KMS-11 (cell line): ENCODE measurements around the gene MLKL.

Experiments used
- H2AFZ ChIP-seq: fragments of 200-600 bp; sonication (generic); 2 replicates; pipeline ENCODE4 v1.6.1; 2016; ENCODE audit warnings: antibody characterized with exemption, mixed run types, low read depth
- H3K27ac ChIP-seq: fragments of 200-600 bp; sonication (generic); 2 replicates; pipeline ENCODE4 v1.6.1; 2016; ENCODE audit warnings: mild to moderate bottlenecking, mixed run types
- H3K27me3 ChIP-seq: fragments of 200-600 bp; sonication (generic); 2 replicates; pipeline ENCODE4 v1.6.1; 2017; ENCODE audit warnings: mild to moderate bottlenecking, low read depth, mixed run types, moderate library complexity; ENCODE audit not compliant: insufficient read depth
- H3K36me3 ChIP-seq: fragments of 200-600 bp; sonication (generic); 2 replicates; pipeline ENCODE4 v1.6.1; 2017; ENCODE audit warnings: mild to moderate bottlenecking, mixed run types; ENCODE audit not compliant: insufficient read depth
- H3K4me1 ChIP-seq: fragments of 200-600 bp; sonication (generic); 2 replicates; pipeline ENCODE4 v1.6.1; 2016; ENCODE audit warnings: mild to moderate bottlenecking, low read depth, mixed run types; ENCODE audit not compliant: poor library complexity, severe bottlenecking
- H3K4me2 ChIP-seq: fragments of 200-600 bp; sonication (generic); 2 replicates; pipeline ENCODE4 v1.7.0; 2016; ENCODE audit warnings: mild to moderate bottlenecking, mixed run types
- H3K4me3 ChIP-seq: fragments of 200-600 bp; sonication (generic); IDR thresholded peaks from 2 replicates; pipeline ENCODE4 v1.6.1; 2017; ENCODE audit warnings: low read depth, low read length, mixed read lengths; ENCODE audit not compliant: insufficient read depth
- H3K79me2 ChIP-seq: fragments of 200-600 bp; sonication (generic); 2 replicates; pipeline ENCODE4 v1.6.1; 2016; ENCODE audit warnings: low read depth, mixed run types; ENCODE audit not compliant: insufficient read depth
- H3K9ac ChIP-seq: fragments of 200-600 bp; sonication (generic); 2 replicates; pipeline ENCODE4 v1.6.1; 2016; ENCODE audit warnings: mild to moderate bottlenecking, mixed run types
- H4K20me1 ChIP-seq: fragments of 200-600 bp; sonication (generic); 2 replicates; pipeline ENCODE4 v1.6.1; 2016; ENCODE audit warnings: mild to moderate bottlenecking, mixed run types; ENCODE audit not compliant: insufficient read depth
- CTCF ChIP-seq: fragments of 200-600 bp; sonication (generic); conservative IDR thresholded peaks from 2 replicates; pipeline ENCODE4 v1.6.1; 2017; ENCODE audit warnings: low read depth, mild to moderate bottlenecking, antibody characterized with exemption, low read length, moderate library complexity, mixed read lengths

The MLKL gene

GRCh38 chr16:74623214-74623838 lies 77.3 kb downstream of the MLKL start:
- Histone ChIP-seq H4K20me1 (no peaks in the 10 kb centered on the region; the same call in 1 of the 2 replicates), H3K79me2 (no peaks in the 10 kb centered on the region), H3K27me3 (no peaks in the 10 kb centered on the region), H3K36me3 (peaks cover 4% of the 10 kb centered on the region; the same call in 1 of the 2 replicates), H3K4me2 (no peak overlapping the region), H3K4me3 (no peak overlapping the region), H3K27ac (no peak overlapping the region), H2AFZ (no peak overlapping the region), H3K4me1 (peaks cover 9% of the 10 kb centered on the region), H3K9ac (no peak overlapping the region)
- TF ChIP-seq CTCF, result peak; percentile 84

GRCh38 chr16:74622005-74622404 lies 78.7 kb downstream of the MLKL start:
- H3K36me3 ChIP-seq, result peaks cover 4% of the 10 kb centered on the region; the same call in 1 of the 2 replicates
- no peak for TF ChIP-seq CTCF

More at GRCh38 chr16:74622005-74622404, 78.7 kb downstream of the MLKL start:
- H3K27me3 ChIP-seq, result no peaks in the 10 kb centered on the region
- no peak overlapping the region for H2AFZ ChIP-seq
- no peaks in the 10 kb centered on the region for H3K79me2 ChIP-seq
- H3K9ac ChIP-seq, result no peak overlapping the region
- H3K4me2 ChIP-seq, result no peak overlapping the region
- no peaks in the 10 kb centered on the region for H4K20me1 ChIP-seq
- H3K4me3 ChIP-seq, result no peak overlapping the region
- no peak overlapping the region for H3K27ac ChIP-seq
- H3K4me1 ChIP-seq, result peaks cover 9% of the 10 kb centered on the region
